NCI-H187 (cell line): ENCODE results near the gene RNU1-3.
"Not testable (repeated sequence)": the region's sequence is repeated elsewhere in the genome, so short reads cannot be mapped to it uniquely, and the experiment has no call there.

ENCODE experiments used
- DNase-seq, 2 experiments: peaks; one replicate each; lab custom pipeline; 2025; lab: John Stamatoyannopoulos, UW

The RNU1-3 gene

DNA sequence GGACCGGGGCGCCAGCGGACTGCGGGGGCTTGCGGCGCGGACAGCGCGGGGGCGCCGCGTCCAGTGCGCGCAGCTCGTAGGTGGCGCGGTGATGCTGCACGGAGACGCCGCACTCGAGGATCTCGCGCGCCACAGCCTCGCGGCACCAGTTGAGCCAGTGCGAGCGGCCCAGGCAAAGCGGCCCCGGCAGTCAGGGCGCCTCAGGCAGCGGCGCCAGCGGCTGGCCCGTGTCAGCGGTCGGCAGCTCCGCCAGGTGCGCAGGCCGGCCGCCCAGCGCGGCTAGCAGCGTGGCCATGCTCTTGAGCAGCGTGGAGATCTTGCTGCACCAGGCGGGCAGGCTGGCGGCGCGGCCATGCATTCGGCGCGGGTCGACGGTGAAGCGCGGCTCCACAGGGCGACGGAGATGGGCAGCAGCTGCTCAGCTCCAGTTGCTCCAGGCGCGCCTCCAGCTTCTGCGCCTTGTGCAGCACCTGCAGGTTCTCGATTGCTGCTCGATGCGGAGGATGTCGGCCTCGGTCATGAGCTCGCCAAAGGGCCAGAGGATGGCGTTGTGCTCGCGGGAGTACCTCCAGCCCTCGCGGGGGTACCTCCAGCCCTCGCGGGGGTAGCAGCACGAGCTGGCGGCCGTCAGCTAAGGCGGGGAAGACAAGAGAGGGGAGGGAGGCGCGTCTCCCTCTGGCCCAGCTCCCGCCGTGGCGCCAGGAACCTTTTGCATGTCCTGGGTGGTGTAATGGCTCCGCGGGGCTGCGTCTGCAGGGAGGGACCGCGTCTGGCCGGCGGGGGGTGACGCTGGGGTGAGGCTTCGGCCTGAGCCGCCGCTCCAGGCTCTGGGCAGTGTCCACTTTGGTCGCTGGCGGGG lies 26.9 kb upstream of the RNU1-3 start:
- DNase-seq: not testable (repeated sequence)

DNA sequence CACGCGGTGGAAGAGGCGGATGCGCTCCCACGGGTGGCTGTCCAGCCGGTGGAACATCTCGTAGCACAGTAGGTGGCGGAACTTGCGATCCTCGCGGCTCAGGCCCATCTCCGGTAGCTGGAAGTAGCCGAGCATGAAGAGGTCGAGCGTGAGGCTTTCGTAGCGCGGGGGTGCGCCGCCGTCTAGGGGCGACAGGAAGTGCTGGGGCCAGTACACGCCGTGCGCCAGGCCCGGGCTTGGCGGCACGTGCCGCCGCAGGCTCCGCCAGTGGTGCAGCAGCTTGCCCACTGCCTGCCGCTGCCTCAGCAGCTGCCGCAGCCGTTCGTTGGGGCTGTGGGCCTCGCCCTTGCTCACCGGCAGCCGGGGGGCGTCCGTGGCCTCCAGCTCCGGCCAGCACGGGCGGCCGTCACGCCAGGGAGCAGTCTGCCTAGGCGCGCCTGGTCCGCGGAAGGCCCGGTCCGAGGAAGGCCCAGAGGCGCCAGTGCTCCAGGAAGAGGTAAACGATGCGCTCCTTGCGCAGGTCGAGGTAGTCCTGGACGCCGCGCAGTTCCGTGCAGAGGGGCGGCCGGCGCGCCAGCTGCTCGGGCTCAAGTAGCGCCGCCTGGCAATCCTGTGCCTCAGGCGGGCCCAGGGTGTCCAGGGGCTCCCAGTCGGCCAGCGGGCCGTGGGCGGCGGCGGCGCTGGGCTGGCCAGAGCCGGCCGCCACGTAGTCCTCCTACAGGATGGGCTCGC lies 26.1 kb upstream of the RNU1-3 start:
- DNase-seq: not testable (repeated sequence)

DNA sequence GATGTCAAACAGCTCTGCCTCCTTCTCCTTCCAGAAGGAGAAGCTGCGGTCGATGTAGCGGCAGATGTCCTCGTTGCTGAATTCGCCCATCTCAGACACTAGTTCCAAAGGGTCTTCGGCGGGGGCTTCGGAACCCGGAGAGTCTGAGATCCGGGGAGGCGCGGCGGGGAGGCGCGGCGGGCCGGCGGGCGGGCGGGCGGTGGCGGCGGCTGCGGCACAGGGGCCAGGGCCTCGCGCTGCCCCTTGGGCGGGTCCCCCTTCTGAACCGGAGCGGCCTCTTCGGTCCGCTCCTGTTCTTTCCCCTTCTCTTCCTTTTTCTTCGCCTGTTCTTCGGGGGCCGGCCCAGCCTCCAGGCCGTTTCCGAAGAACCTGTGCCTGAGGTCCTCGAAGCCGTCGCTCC lies 25.5 kb upstream of the RNU1-3 start:
- DNase-seq: not testable (repeated sequence)

DNA sequence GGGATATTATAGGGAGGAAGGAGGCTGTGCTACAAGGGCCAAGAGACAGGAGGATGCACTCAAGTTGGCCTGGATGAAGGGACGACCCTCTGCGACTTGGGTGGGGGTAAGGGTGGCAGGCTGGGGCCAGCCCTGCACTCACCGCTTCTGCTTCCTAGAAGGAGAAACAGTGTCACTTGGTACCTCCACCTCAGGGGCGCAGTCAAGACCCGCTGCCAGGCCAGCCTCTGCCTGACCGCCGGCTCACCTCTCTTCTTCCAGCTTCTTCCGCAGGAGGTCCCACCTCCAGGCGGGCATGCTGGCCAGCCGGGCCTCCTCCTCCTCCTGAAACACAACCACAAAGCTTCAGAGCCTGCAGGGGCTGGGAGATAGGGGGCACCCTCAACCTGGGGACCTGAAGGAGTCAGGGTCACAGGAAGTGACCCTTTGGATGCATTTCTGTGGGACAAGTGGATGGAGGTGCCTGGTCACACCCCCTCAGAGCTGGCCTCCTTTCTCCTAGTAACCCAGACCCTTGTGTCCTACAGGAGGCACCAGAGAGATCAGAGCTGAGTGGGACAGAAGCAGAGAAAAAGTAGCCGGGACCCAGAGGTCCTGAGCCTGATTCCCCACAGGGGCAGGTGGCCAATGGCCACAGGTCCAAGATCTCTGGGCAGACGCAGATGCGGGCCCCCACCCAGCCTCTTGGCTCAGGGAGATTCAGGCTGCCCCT lies 24.4 kb upstream of the RNU1-3 start:
- not testable (repeated sequence) for DNase-seq

DNA sequence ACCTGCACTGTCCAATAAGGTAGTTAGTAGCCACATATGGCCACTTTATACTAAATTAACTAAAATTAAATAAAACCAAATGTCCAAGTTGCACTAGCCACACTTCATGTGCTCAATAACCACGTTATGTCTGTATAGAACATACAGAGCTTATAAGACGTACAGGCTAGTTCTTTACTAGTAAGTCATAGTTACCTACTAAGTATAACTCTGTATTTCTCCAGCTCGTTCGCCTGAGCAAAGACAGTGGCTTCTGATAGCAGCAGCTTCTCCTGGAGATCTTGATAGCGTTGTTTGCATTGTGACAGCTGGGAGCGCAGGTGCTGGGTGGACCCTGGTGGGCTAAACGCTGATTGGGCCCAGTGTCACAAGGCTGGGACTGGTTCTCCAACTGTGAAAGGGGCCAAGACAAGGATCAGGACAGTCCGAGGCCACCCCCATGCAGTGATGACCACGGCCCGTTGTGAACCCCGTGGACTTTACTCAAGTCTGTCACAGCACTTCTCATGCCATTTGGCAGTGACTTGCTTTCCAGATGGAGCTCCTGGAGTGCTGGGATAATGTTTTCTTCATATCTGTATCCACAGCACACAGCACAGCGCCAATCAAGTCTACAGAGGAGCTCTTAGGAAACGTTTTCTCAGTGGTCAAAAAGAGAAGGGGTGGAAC lies 20.5 kb upstream of the RNU1-3 start:
- not testable (repeated sequence) for DNase-seq

DNA sequence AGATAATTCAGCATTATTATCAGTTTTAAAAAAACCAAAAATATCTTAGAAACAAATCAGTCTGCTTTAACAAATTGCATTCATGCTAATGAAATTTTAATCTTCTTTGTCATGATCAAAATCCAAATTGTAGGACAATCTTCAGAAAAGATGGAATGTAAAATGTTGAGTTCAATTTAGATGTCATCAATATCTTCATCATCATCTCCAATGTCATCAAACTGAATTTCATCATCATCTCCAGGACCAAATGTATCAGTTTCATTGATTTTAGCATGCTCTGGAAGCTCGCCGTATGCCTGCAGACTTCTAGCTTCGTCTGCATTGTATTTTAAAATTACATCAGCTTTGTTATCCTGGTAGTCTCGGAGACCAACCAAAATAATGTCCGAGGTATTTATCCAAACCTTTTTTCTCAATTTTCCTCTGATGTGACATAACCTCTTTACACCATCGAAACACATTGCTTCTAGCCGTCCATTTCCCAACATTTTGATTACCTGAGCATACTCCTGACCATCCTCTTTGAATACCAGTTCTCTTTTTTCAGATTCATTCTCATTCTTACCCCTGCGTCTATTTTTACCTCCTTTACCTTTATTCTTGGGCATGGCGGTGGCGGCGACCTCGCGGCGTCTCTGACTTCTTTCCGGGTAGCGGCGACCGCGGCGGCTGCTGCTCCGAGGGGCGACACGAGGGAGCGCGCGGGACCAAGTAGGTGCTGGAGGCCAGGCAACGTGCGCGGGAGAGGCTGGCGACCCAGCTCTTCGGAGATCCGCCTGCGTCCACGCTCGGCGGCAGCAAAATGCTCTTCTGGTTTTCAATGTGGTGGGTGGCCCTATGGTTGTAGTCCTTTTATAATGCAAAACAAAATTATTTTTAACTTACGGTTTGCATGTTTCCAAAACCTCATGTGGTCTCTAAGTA lies 19.0 kb upstream of the RNU1-3 start:
- DNase-seq: not testable (repeated sequence)

DNA sequence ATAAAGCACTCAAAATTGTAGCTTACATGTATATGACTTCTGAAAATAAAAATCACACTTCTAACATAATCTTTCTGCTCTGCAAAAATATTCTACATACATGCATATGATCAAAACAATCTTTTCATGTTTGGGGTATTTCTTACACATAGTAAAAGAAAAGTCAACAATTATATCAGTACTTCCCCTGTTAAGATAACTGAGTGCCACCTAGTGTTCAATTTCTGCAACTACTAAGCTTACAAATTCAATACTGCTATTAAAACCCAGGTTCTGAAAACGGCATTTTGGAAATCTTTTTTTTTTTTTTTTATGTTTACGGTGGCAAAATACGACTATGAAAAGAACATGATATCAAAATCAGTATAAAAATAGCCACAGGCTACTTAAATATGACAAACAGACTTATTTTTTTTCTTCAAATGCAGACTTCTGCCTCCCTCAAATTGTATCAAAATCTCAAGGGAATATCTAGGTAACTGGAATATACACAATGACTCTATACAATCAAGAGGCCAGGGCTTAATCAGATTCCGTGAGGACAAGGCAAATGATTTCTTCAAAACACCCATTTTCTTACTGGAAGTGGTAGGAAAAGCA lies 18.1 kb upstream of the RNU1-3 start:
- DNase-seq: not testable (repeated sequence)

DNA sequence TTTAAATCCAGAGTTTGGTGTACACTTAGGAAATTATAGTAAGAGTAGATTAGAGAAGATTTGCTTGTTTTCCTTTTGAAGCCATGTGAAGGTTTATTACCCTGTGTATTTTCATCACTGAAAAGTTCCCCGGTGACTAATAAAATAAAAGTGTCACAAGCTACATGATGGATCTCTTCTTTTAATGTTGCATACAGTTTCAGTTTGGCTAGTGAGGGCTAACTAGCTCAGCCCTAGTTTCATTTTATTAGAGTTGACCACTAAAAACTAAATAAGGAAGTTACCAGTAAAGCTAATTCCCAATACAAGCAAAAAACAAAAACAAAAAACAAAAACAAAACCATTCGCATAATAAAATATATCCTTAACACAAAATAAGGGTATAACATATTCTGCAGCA lies 17.4 kb upstream of the RNU1-3 start:
- DNase-seq: not testable (repeated sequence)

DNA sequence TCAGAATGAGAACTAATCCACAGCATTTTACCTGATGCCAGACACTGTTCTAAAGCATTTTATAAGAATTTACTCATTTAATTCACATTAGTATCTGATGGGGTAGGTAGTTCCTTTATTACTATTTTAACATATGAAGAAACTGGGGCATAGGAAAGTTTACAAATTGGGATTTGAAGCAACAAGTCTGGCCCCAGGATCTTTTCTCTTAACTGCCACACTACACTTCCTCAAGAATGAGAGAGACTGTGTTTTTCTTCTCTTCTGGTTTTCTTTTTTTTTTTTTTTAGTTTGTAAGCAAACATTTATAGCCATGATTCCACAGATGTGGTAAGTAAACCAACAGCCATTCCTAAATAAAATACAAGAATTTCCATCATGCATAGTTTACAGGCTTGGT lies 16.1 kb upstream of the RNU1-3 start:
- DNase-seq: not testable (repeated sequence)

DNA sequence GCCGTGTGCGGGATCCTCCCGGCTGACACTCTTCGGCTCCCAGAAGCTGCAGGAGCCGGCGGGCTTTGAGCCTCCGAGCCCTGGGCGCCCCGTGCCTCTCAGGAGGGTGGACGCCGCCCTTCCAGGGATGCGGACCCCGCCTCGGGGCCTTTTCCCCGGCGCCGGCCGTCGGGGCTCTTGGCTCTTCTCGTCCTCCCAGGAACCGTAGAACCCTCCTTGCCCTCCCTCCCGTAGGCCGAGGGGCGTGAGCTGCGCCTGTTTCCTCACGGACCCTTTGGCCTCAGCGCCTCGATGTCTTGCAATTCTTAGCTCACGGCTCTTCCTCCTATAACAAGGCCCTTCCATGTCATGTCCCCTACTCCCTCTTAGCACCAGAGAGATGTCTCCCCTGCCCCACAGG lies 13.6 kb upstream of the RNU1-3 start:
- not testable (repeated sequence) for DNase-seq

DNA sequence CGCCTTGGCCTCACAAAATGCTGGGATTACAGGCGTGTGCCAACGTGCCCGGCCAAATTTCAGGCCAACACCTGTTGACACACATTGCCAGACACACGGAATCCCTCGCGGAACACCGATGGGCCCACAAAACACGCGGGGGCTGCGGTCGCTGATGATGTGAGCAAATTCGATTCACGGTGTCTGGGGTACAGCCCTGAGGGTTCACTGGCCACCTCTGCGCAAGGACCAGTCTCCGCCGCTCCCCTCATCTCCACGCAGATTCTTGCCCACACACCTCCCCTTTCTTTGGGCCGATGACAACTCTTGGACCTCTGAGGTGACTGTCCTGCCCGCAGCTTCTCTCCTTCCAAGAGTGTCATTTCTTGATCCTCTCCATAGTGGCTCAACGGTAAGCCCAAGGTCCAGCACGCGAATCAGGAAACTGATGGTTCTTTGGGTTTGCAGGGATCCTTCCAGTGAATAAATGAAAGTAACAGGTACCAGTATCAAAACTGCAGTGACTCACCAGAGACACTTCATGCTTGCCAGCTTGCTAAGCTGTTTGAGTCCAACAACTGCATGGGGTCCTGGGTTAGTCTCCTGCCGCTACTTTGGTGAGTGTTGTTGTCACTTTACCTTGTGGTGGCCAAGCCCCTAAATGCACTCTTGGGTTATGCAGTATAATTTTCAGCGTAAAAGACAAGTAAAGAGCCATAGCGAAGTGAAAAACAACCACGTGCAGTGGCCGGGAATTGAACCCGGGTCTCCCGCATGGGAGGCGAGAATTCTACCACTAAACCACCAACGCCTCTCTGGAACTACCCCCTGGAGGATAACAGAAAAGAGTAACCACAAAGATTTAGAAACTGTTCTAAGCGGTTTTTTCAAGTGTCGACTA lies 11.0 kb upstream of the RNU1-3 start:
- no peak for DNase-seq

DNA sequence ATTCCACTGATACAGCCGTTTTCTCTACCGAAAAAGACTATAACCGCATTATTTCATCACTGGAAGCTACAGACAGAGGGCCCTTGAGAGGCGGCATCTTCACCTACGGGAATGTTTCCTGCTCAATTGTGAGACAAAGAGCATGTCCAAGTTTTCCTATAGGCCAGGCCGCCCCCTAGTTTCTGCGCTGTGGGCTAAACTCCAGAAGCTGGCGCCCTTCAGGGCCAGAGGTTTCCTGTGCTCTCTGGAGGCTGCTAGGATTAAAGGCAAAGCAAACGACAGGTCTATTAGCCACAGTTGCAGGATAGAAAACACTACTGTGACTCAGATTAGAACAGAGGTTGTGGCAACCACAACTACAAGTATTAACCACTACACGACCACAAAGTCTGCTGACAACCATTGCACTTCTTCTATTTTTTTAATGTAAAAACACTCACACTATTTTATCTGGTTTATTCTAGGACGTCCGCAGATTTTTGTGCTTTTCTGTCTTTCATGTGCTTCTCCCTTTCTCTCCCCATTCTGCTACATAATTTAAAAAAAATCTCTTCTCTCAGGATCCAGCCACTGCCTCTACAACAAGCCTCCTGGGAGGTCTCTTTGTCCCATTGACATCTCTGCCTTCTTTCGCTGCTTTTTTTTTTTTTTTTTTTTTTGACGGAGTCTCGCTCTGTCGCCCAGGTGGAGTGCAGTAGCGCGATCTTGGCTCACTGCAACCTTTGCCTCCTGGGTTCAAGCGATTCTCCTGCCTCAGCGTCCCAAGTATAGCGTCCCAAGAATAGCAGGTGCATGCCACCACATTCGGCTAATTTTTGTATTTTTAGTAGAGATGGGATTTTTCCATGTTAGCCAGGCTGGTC lies 10.1 kb upstream of the RNU1-3 start:
- not testable (repeated sequence) for DNase-seq

DNA sequence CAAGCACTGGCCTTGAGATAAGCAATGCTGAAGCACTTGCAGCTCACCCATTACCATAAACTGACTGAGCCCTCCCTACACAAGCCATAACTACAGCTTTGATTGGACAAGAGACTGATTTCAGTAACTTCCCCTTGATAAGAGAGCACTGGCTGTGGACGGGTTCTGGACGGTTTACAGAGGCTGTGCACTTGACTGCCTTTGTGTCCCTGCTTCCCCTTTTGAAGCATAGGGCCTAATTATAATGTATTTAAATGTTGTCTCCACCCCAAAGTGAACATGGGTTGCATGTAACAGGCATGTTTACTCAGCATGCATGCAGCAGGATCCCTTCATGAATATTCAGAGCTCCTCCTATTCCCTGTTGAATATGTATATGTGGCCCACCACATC lies 8.4 kb upstream of the RNU1-3 start:
- not testable (repeated sequence) for DNase-seq

DNA sequence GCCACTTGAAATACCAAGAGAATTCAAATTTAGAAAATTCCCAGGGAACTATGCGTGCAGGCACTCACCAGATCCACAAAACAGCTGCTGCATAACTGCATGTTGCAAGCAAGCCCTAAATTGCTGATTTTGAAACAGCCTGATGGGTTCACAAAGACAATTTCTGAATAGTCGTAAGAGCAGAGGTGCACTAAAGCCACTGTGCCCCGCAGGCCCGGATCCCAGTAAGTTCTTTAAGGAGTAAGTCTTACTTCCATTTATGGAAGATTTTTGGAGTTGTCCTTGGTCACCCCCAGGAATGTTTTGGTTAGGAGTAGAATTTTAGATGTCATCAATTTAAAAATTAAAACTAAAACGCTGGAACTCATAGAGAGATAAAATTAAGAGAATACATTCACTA lies 7.2 kb upstream of the RNU1-3 start:
- not testable (repeated sequence) for DNase-seq

DNA sequence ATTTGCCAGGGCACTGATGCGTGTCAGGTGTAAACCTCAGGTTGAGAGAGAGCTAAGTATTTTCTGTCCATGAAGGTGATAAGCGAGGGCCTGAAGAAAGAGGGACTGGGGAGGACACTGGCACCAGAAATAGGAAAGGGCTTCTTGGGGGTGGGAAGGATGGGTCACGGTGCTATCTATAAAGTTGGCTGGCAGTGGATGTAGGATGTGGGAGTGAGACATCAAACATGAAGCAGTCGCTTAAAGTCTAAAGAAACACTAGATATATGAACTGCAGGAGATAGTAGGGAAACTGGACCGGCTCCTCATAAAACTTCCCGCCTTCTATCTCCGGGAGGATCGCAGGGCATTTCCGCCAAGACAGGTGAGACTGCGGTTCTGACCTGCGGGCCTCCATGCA lies 912 bp downstream of the RNU1-3 start:
- DNase-seq: not testable (repeated sequence)

DNA sequence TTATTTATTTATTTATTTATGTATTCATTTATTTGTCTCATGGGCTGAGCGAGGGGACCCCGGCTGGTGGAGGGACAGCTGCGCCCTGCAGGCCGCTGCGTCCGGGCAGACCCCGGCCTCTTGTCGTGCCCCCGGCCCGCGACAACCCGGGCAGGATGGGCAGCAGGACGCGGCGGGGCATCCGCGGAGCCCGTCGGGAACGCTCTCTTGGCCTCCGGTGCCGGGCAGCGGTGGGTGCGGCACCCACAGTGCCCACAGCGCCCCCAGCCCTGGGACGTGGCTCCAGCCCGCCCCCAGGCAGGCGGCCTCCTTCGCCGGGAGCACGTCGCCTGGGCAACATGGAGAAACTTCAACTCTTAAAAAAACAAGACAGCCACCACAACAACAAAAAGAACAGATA lies 8.5 kb downstream of the RNU1-3 start:
- not testable (repeated sequence) for DNase-seq

DNA sequence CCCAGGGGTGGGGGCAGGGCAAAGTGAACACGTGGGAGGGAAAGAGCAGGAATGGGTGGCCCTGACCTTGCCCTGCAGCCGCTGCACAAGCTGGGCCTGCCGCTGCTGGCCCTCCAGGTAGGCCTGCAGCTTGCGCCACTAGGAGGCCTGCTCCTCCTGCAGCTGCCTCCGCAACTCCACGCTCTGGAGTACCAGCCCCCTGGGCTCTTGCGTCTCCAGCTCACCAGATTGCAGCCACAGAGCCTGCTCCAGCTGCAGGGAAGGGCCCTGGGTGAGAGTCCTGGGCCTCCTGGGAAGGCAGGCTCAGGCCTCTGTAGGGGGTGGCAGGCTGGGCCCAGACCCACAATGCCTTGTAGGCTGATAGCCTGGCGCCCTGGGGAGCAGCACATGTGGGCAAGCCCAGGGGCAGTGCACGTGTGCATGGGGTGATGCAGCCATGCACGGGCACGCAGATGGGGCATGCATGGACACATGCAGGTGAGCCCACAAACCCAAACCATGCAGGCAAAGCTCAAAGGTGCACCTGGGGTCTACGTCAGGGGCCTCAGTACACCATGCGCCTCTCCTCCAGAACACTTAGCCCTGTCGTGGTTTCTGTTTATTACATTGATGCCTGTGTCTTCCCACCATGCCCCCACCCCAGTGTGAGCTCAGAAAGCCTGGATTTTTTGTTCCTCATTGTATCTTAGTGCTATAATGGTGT lies 9.6 kb downstream of the RNU1-3 start:
- DNase-seq: not testable (repeated sequence)

DNA sequence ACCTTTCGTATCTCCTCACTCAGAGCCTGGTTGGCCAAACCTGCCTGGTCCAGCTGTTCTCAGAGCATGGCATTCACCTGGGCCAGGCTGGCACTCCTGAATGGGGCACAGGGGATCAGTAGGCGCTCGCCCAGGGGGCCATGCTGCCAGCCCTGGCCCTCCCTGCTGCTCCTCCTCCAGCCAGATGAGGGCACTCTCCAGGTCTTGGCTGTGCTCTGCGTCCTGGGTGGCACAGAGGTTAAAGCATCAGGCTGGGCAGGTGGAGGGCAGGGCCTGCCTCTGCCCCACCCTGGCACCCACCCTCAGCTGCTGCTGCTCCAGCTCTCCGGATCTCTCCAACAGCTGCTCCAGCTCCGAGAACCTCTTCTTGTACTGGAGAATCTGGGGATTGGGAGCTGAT lies 10.2 kb downstream of the RNU1-3 start:
- not testable (repeated sequence) for DNase-seq
